Middle frontal gyrus (tissue), 1 donor: ENCODE results near the gene SLC26A8.
A peak's percentile ranks its signal among the peaks of the same experiment; 100 is the strongest.
"Not testable (repeated sequence)": the region's sequence is repeated elsewhere in the genome, so short reads cannot be mapped to it uniquely, and the experiment has no call there.

ENCODE experiments used
- DNase-seq: peaks from one replicate; pipeline ENCODE4 v3.0.0-alpha.2; 2015; ENCODE audit warnings: low spot score; ENCODE audit errors: extremely low spot score

Gene SLC26A8

GRCh38 chr6:36052097-36052496 is 27.7 kb upstream of the SLC26A8 start:
- DNase-seq: no peak

GRCh38 chr6:36050947-36051710 is 26.7 kb upstream of the SLC26A8 start:
- no peak for DNase-seq

DNA sequence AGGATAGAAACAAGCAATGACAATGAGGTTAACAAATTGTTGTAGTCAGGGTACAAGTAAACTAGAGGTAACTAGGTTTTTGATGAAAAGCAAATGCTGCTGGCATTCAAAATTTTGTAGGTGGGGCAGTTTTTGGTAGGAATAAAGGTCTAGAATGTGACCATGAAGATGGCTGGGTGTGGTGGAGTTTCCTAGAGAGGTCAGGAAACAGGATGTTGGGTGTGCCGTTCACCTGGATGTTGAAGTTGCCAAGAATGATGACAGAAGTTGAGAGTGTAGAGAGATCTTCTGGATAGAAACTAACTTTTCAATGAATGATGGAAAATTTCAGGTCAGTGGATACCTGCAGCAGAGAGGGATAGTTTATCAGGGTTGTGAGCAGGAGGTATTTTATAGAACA is 25.9 kb upstream of the SLC26A8 start:
- DNase-seq: no peak

DNA sequence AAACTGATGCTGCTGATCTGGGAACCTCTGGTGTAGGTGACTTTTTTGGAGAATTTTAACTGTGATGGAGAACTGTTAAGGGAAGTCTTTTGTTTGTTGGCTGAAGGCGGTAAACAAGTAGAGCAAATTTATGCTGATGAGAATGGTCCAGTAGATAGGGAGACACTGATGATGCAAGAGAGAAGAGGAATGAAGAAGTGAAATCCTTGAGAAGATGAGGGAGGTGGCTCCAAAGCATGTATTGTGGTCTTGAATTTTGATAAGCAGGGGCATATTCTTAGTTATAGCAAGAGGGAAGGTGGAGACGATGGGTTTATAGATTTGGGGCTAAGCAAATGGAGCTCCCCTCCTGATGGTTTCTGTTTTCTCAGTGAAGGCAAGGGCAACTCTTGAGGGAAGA is 25.1 kb upstream of the SLC26A8 start:
- no peak for DNase-seq

DNA sequence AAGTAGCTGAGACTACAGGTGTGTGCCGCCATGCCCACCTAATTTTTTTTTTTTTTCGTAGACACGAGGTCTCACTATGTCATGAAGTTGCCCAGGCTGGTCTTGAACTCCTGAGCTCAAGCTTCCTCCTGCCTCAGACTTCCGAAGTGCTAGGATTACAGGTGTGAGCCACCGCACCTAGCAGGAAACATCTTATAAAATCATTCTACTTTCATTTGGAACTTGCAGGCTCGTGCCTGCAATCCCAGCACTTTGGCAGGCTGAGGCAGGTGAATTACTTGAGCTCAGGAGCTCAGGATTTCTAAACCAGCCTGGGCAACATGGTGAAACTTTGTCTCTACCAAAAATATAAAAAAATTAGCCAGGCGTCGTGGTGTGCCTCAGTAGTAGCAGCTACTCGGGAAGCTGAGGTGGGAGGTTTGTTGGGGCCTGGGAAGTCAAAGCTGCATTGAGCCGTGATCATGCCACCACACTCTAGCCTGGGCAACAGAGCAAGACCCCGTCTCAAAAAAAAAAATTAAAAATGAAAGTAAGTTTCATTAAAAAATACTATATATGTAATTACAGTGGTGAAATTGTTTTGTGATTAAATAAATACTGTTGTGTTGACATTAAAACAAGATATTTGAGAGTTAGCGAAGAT is 18.3 kb upstream of the SLC26A8 start:
- no peak for DNase-seq

- DNase-seq: no peak
These were observed 16.5 kb upstream of the SLC26A8 start for GRCh38 chr6:36040958-36041357.

GRCh38 chr6:36039112-36039511 is 14.7 kb upstream of the SLC26A8 start:
- DNase-seq: no peak

DNA sequence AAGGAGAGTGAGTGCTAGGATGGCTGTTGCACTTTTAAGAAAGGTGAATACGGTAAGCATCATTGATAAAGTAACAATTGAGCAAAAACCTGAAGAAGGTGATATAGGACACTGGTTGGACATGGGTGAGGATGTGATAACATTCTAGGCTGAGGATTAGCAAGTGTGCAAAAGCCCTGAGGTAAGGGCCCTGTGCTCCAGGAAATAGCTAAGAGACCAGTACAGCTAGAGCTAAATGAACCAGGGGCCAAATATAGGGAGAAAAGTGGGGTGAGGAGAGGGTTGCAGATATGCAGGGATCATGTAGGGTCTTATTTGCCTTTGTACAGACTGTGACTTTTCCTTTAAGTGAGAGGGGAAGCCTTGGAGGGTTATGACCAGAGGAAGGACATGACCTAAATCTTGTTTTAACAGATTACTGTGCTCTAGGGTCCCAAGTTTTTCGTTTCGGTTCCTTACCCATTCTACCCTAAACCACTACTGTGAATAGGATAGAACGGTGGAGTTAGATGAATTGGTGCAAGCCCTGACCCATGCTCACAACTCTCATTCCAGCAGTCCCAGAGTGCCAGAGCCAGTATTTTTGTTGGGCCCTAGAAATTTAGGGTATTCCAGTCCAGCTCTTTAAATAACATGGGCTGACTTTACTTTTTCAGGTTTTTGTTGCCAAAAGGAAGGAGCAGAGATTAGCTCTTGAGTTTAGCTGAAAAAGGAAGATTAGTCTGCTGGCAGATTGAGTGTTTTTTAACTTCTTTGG is 13.9 kb upstream of the SLC26A8 start:
- DNase-seq: no peak

- DNase-seq: no peak
These were observed 10.8 kb upstream of the SLC26A8 start for GRCh38 chr6:36035225-36035624.

GRCh38 chr6:36034441-36034840 is 10.0 kb upstream of the SLC26A8 start:
- DNase-seq: no peak

- no peak for DNase-seq
These were observed 9.5 kb upstream of the SLC26A8 start for GRCh38 chr6:36033935-36034334.

- not testable (repeated sequence) for DNase-seq
These were observed 8.7 kb upstream of the SLC26A8 start for GRCh38 chr6:36033144-36033543.

GRCh38 chr6:36032261-36032660 is 7.8 kb upstream of the SLC26A8 start:
- no peak for DNase-seq

GRCh38 chr6:36029464-36029863 is 5.0 kb upstream of the SLC26A8 start:
- DNase-seq: no peak

DNA sequence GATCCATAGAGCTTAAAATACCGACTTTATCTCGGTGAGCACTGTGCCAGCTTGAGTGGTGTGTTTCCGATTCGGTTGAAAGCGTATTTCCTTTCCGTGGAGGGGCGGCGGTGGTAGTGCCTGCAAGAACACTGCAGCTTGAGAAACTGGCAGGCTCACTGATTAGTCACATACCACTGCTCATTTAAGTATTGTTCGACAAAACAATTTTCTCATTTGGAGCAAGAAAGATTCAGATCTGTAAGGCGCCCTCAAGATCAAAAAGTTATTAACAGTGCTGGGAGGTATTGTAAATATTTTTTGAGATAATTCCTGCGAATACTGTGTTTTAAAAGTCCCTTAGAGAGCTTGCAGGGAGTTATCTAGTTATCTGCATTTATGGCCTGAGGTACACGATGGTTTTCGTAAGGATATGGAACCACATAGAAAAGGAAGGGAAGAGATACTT is 4.5 kb upstream of the SLC26A8 start:
- peak; percentile 36 for DNase-seq

- DNase-seq: no peak
These were observed 3.8 kb upstream of the SLC26A8 start for GRCh38 chr6:36028088-36028876.

GRCh38 chr6:36027501-36028087 is 3.2 kb upstream of the SLC26A8 start, which contains the start of gene MAPK14:
Gene MAPK14, plus strand, starts transcription at chr6:36027808. Its CDS starts 350 bp downstream, at chr6:36028158.
- DNase-seq: peak; percentile 100

- DNase-seq: no peak
These were observed 1.5 kb upstream of the SLC26A8 start for GRCh38 chr6:36025932-36026327.

- DNase-seq: no peak
These were observed 955 bp upstream of the SLC26A8 start for GRCh38 chr6:36025260-36025931.

GRCh38 chr6:36020154-36020553 is 4.3 kb downstream of the SLC26A8 start:
- DNase-seq: no peak
